ENCODE measurements around the gene VAMP2.

Gene VAMP2

GRCh38 chr17:8155231-8155995 is 7.3 kb downstream of the VAMP2 start:
- DNase-seq = no peak

GRCh38 chr17:8154608-8155155 is 8.1 kb downstream of the VAMP2 start:
- DNase-seq = no peak

- DNase-seq = peak; percentile 96
These were observed 8.7 kb downstream of the VAMP2 start for GRCh38 chr17:8153957-8154607.

- peak; percentile 93 for DNase-seq
These were observed 9.2 kb downstream of the VAMP2 start for GRCh38 chr17:8153525-8153956.

- DNase-seq = no peak
These were observed 9.7 kb downstream of the VAMP2 start for GRCh38 chr17:8153031-8153451.

GRCh38 chr17:8152112-8152775 is 10.5 kb downstream of the VAMP2 start, which contains the start of gene PER1:
TSS of gene PER1 (minus strand) at chr17:8152404. CDS start at chr17:8150706, 1,698 bp downstream.
- DNase-seq = peak; percentile 97

- peak; percentile 61 for DNase-seq
These were observed 11.1 kb downstream of the VAMP2 start for GRCh38 chr17:8151641-8152111.

GRCh38 chr17:8151120-8151640 is 11.6 kb downstream of the VAMP2 start:
- DNase-seq = peak; percentile 85

- DNase-seq = no peak
These were observed 12.3 kb downstream of the VAMP2 start for GRCh38 chr17:8150194-8151119.

GRCh38 chr17:8149419-8150193 is 13.1 kb downstream of the VAMP2 start:
- no peak for DNase-seq

GRCh38 chr17:8148560-8148959 is 14.2 kb downstream of the VAMP2 start:
- DNase-seq = no peak

GRCh38 chr17:8147805-8148404 is 14.8 kb downstream of the VAMP2 start:
- no peak for DNase-seq

GRCh38 chr17:8147141-8147804 is 15.5 kb downstream of the VAMP2 start:
- DNase-seq = no peak

- DNase-seq = no peak
These were observed 16.2 kb downstream of the VAMP2 start for GRCh38 chr17:8146381-8147140.

- no peak for DNase-seq
These were observed 16.9 kb downstream of the VAMP2 start for GRCh38 chr17:8145811-8146210.

- DNase-seq = no peak
These were observed 18.1 kb downstream of the VAMP2 start for GRCh38 chr17:8144401-8145231.

GRCh38 chr17:8143581-8144400 is 19.0 kb downstream of the VAMP2 start:
- no peak for DNase-seq
